Myocyte (in vitro differentiated cells): ENCODE data around the gene PEX11G. TPM values are rescaled to one million over a fixed set of nuclear protein-coding genes. Genes with fewer than 3 reads are reported as not detected.
A peak's percentile ranks its signal among the peaks of the same experiment; 100 is the strongest.

Source experiments
- DNase-seq: peaks from one replicate; pipeline ENCODE4 v3.0.0-alpha.2; 2012; ENCODE audit warnings: low read depth
- total RNA-seq: library from RNA; depleted of rRNA; stranded (reverse); fragments of >200 nt; gene quantifications from 2 replicates; pipeline ENCODE4 v1.2.3, GENCODE V29; 2014

The PEX11G gene
- total RNA-seq, 1 donor from 2014 or later, result 2.4 TPM

DNA sequence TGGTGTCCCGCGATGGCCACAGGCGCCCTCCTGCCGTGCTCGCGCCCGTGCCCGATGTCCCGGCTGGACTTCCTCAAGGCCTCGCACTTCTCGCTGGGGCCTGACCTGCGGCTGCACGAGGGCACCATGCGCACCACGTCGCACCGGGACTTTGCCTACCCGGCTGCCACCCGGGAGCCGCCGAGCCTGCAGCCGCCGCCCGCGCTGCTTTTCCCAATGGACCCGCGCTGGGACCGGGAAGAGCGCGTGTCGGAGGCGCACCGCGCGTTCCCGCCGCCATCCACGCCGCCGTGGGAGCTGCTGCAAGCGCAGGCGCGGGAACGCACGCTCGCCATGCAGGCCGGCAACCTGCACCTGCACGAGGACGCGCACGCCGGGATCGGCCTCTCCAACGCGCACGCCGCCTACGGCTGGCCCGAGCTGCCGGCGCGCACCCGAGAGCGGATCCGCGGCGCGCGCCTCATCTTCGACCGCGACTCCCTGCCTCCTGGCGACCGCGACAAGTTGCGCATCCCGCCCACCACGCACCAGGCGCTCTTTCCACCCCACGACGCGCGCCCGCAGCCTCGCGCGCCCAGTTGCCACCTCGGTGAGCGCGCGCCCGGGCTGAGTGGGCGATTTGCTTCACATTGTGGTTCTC, 12.1 kb upstream of the PEX11G start:
- no peak for DNase-seq

DNA sequence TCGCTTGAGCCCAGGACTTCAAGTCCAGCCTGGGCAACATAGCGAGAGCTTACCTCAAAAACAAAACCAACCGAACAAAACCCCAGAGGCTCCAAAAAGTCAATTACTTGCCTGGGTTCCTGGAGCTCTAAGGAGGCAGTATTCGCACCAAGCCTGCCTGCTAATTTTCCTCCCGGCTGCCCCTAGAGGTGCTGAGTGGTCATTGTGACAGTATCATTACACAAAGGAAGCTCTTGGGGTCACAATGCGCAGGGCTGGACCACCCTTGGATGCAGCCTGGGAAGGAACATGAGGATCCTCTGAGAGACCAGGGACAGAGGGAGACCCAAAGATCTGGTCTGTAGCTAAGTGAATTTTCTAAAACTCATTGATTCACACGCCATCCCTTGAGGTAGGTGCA, 8.5 kb upstream of the PEX11G start:
- DNase-seq, result no peak

DNA sequence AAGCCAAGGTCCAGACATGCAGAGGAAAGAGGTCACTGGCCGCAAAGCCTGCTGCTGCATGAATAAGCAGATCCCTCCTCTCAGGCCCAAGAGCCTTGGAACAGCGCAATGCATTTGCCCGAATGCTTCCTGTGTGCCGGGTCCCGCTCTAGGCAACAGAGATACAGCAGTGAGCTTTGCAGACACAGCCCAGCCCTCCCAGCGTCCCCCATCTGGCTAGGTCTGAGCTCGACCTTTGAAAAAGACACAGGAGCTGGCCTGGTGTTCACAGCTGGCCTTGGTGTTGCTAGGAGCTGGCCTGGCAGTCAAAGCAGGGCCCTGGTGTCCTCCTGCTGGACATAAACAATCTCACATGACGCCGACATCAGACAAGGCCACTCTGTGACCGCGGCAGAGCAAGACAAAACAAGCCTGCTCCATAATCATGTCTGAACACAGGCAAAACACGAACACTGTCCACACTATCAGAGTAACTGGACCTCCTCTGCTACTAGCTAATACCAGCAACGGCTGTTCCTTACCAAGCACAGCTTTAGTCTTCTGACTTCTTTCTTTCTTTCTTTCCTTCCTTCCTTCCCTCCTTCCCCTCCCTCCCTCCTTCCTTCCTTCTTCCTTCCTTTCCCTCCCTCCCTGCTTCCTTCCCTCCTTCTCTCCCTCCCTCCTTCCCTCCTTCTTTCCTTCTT, 5.7 kb upstream of the PEX11G start:
- DNase-seq, result peak; percentile 40

DNA sequence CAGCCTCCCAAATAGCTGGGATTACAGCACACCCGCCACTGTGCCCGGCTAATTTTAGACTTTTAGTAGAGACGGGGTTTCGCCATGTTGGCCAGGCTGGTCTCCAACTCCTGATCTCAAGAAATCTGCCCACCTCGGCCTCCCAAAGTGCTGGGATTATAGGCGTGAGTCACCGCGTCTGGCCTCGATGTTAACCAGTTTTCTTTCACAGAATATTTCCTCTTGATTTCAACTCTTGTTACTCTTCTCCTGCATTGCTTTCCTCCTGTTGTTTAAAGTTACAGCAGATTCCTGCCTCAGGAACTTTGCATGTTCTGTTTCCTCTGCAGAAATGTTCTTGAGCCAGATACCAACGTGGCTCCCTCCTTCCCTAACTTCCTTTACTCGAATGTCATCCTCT, 3.7 kb upstream of the PEX11G start:
- DNase-seq, result no peak

DNA sequence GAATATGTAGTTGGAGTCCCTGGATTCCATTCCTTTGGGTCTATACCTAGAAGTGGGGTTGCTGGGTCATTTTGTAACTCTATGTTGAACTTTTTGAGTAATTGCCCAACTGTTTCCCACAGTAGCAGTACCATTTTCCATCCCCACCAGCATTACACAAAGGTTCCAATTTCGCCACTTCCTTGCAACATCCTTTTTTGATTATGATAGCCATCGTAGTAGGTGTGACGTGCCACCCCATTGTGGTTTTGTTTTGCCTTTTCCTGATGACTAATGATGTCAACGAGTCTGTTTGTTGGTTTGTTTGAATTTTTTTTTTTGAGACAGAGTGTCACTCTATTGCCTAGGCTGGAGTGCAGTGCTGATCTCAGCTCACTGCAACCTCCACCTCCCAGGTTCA, 3.3 kb upstream of the PEX11G start:
- DNase-seq, result no peak

DNA sequence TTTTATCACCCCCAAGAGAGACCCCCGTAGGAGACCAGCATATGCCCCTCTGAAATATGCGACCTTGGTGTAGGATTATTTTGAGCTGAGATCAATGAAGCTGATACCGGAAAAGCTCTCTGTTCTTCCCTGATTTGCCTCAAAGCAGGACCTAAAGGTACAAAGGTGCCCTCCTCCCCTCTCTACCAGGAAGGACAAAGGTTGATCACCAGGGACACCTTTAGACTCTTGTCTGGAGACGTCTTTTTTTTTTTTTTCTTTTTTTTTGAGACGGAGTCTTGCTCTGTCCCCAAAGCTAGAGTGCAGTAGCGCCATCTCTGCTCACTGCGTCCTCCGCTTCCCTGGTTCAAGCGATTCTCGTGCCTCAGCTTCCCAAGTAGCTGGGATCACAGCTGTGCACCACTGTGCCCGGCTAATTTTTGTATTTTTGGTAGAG, 792 bp upstream of the PEX11G start:
- DNase-seq, result no peak

DNA sequence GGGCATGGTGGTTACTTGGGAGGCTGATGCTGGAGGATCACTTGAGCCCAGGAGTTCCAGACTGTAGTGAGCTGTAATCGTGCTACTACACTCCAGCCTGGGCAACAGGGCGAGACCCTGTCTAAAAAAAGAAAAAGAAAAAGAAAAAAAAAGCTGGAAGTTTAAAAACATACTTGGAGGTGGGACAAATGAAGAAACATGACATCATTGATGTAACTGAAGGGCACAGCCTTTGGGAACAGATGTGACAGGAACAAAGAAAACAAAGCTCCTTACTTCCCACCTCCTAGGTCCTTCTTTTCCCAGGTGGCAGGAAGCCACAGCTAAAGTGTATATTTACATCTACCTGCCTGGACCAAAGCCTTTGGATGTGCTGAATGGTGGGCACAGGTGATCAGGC, 1.9 kb downstream of the PEX11G start:
- DNase-seq, result no peak

DNA sequence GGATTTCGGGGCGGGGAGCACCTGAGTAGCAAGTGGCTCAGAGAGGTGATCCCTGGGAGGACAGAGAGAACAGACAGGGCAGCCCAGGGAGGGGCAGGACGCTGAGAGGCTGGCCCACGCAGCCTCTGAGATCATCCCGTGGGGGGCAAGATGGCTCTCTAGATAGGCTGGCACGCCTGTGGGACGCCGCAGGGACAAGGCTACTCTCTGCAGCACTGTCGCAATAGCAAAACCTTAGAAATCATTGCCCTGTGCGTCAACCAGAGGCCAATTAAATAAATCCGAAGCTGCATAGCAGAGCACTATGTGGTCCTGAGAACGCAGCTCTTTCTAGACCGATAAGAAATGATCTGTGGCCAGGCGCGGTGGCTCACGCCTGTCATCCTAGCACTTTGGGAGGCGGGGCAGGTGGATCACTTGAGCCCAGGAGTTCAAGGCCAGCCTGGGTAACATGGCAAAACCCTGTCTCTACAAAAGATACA, 5.1 kb downstream of the PEX11G start:
- DNase-seq, result no peak

DNA sequence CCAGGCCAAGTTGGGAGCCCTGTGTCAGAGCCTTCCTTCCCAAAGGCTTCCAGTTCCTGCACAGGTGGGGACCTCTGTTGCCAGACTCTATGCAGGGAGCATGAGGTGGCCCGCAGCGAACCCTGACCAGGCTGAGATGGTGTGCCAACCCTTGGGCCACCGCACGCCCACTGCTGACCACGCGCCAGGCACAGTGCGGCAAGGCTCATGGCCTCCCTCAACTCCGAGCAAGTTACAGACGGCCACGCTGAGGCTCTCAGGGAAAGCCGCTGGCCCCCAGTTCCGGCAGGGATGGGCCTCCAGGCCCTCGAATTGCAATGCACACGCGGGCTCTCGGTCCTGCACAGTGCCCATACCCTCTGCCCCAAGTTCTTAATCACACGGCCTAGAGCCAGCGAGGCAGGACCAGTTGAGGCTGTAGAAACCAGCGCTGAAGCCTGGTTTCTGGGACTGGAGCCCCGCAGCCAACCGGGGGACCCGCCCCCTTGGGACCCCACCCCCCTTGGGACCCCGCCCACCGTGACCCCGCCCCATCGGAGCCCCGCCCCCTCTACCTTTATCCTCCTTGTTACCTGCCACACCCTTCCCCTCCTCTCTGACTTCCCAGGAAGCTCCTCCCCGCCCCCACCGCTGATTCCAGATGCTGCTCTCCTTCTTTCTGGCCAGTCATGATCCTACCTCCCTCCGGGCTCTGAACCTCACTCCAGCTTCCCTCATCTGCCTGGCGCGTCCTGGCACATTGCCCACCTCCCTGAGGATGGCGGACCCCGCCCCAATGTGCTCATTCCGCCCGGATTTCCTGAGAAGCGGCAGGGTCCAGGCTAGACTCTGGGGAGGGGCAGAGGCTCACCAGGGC, 6.0 kb downstream of the PEX11G start:
- no peak for DNase-seq

DNA sequence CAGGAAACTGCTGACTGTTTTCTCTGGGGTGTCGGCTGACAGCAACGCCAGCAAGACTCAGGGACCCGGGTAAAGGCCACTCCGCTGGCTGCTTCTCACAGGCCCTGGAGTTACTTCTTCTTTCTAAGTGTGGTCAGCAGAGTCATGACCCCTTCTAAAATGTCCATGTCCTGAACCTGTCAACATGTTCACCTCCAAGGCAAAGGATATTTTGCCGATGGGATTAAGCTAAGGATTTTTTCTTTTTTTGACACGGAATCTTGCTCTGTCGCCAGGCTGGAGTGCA, 7.9 kb downstream of the PEX11G start:
- no peak for DNase-seq

DNA sequence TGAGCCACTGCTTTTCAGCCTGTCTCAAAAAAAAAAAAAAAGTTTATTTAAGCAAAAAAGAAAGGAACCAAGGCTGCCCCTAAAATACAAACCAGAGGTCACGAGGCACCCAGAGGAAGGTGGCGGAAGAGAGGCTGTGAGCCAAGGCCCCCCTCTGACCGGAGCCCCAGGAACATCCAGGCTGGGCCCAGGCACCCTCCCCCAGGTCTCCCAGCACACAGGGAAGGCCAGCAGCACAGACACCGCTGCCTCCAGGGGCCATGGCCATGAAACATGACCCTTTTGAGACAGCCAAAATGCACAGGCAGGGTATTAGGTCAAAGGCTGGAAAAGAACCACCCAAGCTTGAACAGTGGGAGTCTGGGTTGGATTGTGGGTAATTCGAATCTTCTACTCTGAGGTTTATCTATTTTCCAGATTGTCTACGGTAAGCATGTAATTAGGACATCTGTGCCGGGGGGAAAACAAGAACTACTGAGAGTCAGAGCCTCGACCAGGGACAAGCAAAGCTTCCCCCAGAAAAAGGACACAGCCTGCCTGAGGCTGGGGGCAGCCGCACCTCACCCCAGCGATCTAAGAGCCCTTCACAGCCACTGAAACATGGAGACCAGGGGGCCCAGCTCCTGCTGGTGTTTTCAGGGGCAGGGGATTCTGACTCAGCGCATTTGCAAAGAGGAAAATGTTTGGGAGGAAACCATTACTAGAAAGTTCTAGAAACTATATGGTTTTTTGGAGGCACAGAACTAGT, 8.4 kb downstream of the PEX11G start:
- DNase-seq, result no peak

DNA sequence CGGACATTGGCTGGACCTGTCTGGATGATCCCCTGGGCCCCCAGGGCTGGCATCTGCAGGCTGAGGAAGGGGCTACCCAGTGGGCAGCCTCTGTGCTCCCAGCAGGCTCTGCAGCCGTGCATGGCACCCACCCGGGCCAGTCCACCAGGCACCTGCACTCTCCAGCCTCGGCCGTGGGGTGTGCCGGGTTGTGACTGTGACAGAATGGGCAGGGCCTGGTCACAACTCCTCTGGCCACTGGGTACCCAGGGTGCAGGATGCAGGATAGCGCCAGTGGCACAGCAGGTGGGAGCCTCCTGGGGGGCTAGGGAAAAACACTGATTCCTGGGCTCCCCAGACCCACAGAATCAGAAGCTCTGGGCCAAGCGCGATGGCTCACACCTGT, 10.0 kb downstream of the PEX11G start:
- DNase-seq, result no peak

DNA sequence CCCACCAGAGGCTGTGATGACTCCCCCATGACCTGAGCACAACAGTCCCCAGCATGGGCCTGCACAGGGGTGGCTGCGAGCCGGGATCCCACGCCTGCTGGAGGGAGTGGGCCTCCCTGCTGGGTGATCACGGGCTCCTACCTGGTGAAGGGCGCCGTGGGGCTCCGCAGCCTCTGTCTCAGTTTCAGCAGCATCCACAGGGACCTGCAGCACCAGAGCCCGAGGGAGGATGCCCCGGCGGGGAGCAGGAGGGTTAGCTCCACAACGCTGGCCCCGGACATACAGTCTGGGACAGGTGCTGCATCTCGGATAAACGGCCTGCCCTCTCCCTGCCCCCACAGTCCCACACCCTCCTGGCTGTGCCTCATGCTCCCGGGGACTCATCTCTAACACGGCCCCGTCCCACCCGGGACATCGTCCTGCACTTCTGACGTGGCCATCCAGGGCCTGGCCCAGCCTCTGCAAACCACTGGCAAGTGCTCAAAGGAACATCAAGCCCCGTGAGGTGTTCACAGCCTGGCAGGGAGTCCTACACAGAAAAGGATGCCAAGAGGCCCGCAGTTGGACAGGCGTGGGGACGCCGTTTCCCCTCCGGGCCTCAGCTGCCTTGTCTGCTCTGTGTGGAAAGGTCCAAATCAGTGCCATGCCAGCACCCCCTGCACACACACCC, 10.5 kb downstream of the PEX11G start:
- DNase-seq, result no peak

DNA sequence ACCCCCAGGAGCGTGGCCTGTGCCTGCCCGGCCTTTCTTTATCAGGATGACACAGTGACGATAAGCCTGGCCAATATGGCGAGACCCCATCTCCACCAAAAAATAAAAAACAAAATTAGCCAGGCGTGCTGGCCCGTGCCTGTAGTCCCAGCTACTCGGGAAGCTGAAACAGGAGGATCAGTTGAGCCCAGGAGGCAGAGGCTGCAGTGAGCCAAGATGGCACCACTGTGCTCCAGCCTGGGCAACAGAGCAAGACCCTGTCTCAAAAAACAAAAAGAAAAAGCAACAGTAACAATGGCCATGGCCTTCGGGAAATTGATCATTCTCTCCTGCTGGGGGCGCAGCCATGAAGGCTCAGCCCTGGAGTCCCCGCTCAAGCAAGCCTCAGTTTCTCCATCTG, 11.1 kb downstream of the PEX11G start:
- DNase-seq, result no peak

DNA sequence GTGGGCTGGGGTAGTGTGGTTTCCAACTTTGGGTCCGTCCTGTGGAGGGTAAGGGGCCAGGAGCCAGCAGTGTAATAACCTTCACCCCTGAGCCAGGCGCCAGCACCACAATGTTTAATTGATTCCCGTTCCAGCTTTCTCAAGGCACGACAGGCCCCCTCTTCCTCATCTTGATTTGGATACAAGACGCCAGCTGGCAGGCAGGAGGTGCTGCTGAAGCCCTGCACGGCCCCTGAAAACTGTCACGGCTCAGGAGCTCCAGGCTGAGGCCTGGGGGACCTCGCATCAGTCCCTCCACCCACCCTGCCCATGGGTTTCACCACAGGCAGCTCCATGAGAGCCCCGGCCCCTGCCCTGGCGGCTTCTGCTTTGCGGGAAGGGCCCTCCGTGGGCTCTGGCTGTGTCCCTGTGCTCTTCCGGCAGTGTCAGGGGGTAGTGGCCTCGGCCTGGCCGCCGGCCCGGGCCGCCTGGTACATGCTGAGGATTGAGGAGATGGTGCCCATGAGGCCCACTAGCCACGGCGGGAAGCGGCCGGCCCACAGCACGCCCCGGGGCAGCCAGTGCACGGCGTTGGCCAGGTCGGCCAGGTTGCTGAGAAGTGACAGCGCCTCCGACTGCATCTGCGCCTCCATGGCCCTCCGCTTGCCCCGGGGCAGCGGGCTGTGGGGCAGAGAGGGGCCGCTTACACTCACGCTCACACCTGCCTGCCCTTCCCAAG, 11.9 kb downstream of the PEX11G start:
- no peak for DNase-seq

DNA sequence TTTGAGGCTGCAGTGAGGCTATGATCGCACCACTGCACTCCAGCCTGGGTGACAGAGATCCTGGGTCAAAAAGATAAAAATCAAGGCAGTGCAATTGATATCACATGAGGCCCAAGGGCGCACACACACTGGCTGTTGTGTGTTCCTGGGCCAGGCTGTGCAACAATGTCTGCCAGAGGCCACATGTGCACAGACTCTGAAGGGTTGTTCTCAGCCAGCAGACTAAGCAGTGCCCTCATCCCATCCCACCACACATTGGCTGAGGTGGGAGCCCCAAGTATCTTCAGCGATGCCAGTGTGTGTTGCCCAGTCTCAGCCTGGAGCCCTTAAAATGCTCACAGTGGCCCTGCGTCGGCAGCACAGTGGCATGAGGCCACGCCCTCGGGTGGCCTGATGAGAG, 12.6 kb downstream of the PEX11G start:
- no peak for DNase-seq

DNA sequence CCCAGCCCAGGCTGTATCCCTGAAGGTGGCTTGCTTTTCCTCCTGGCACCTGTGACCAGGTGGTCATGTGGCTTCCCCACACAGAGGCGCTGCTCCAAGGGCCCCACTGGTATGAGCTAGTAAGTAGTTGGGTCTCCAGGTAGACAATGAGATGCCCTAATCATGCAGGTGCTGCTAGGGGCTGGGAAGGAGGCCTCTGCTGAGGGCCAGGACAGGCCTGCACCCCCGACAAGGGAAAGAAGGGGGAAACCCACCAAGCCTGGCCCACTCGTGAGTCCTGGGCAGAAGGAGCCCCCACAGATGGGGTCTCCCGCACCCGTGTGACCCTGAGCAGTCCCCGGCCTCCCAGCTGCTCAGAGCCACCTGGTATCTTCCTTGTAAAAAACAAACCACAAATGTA, 13.2 kb downstream of the PEX11G start:
- DNase-seq, result no peak

DNA sequence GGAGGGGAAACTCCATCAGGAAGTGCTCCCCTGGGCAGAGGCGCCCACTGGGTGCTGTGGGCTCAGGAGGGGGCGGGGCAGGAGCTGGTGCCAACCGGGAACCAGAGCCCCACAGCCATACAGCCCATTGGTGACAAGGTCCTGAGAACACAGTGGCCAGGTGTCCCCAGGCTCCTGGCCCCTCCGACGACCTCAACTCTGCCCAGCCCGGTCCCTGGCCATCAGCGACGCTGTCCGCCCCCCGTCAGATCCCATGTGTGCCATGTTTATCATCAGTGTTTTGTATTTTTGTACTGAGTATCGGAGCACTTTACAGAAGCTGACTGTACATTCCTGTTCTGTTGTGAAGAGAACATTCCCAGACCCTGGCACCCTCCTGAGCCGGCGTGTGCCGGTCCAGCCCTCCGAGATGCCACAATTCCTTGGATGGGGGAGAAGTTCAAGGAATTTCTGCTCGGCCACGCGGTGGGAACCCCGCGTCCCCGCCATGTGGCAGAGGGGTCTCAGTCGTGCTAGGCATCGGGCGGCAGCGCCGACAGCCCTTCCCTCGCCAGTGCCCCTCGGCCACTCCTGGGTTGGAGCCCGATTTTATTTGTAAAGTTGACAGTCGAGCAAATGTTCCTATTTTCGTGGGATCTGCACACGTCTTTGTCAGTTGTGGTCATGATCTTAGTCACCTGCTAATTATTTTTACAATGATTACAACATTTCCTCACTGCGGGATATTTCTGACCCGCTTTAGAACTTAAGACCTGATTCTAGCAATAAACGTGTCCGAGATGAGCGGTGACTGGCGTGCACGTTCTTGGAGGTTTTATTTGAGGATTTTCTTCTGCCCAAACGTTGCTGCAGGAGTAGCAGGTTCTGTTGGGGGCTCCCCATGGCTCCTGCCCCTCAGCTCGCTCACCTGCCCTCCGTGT, 16.9 kb downstream of the PEX11G start:
- DNase-seq, result no peak

DNA sequence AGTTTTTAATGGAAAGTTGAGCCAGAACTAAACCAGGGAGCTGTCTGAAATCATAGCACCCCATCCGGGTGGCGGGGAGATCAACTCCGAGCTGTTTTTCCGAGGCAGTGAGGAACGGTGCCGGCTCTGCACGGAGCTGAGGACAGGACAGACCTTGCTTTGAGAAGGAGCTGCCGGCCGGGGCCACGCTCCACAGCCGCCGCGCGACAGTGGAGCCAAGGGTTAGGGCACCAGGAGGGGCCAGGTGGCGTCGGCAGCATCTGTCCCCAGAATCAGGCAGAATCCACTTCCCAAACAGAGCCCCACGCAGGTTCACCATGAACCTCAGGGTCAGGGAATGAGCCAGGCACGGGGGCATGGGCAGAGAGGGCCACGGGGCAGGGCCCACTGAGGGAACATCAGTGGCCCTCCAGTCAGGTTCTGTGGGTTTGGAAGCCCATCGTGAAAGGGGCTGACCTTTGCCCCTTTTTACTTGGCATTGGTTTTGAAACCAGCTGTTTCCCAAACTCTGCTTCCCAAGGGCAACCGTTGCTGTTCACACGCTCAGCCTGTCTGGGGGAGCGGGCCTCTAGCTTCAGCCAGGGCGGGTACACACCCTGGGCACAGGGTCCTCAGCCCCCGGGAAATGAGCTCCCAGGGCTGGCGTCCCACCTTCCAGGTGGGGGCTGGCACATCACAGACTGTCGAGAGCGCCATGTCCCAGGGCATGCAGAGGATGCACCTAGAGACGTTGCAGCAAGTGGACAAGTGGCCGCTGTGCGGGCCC, 18.1 kb downstream of the PEX11G start:
- DNase-seq, result no peak
